ENCODE results near the gene SRSF1. TPM values are rescaled to one million over a fixed set of nuclear protein-coding genes. Genes with fewer than 3 reads are reported as not detected.
A peak's percentile ranks its signal among the peaks of the same experiment; 100 is the strongest.

SRSF1 gene
- total RNA-seq, 1 donor from 2014 or later, result 155 TPM

DNA sequence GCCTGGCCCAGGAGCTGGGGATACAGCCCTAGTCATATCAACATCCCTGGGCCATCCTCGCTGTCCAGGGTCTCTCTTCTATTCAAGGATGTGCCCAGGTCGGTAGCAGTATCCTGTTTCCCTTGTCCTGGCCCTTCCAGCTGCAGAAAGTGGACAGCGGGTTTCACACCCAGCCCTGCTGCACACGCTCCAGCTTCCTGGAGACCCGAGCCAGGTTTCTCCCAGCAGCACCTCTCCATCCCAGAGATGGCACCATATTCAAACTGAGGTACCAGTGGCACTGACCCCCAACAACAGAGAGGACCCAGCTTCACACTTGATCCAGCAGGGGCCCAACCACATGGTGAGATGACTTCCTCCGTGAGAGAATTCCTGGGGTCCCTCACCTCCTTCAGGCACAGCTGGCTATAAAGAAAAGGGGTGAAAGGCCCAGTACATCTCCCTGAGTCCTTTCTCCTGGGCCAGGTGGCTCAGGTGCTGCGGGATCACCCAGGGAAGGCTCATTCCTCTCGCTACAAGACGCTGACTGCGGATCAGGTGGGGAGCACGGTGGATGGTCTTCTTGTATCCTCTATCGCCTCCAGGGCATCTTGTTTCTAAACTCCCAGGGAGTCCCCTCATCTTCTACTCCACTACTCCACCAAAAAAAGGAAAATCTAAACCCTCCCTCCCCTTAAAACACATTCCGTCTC, 53.2 kb downstream of the SRSF1 start:
- Histone ChIP-seq H3K36me3 (no peaks in the 10 kb centered on the region), H3K27ac (peak overlapping the region; percentile 99), H3K4me3 (peak overlapping the region; percentile 67 to 82), H3K27me3 (no peaks in the 10 kb centered on the region), H3K4me1 (peaks cover 70% of the 10 kb centered on the region), H3K9me3 (no peaks in the 10 kb centered on the region)
- no peak for TF ChIP-seq POLR2AphosphoS5 (IDR thresholded peaks at IDR 0.05; ENCODE audit: insufficient read depth in 1 of 2, low read depth in 1 of 2)
- no peak for TF ChIP-seq CTCF (IDR thresholded peaks at IDR 0.05)
- no peak for TF ChIP-seq POLR2A (IDR thresholded peaks at IDR 0.05)
- DNase-seq (ENCODE audit: extremely low spot score in 2 of 2), result no peak
- intact Hi-C loops (cut with DNase I), result loop anchor here (5.0 kb wide), 1 partner anchor 33 kb away; the partner anchor contains the start of gene VEZF1

Small RNA genes lying within 50 kb of the gene (small RNA-seq; reads per million reads assigned to genes)
- gene AC015813.4, result not detected

Other genes with a start within 250 kb of the SRSF1 start
- gene MRPS23, start 157.2 kb downstream of the SRSF1 start, total RNA-seq, result 6.9 TPM
- gene CUEDC1, start 51.8 kb downstream of the SRSF1 start, total RNA-seq, result 28.7 TPM
- 86.2 TPM for gene VEZF1, start 19.0 kb downstream of the SRSF1 start, total RNA-seq
- gene DYNLL2, start 76.2 kb upstream of the SRSF1 start, total RNA-seq, result 16.9 TPM
- not detected for gene OR4D1, start 141.1 kb upstream of the SRSF1 start, total RNA-seq
- not detected for gene OR4D2, start 159.7 kb upstream of the SRSF1 start, total RNA-seq
- not detected for gene EPX, start 185.5 kb upstream of the SRSF1 start, total RNA-seq
- 13.0 TPM for gene MKS1, start 212.0 kb upstream of the SRSF1 start, total RNA-seq
- not detected for gene LPO, start 231.3 kb upstream of the SRSF1 start, total RNA-seq

All from vagina (tissue), 2 donors.